ENCODE results near the gene TSPAN10. TPM values are rescaled to one million over a fixed set of nuclear protein-coding genes. Genes with fewer than 3 reads are reported as not detected.

The TSPAN10 gene
- total RNA-seq, 1 donor from 2014 or later = 3.0 TPM

GRCh38 chr17:81666092-81666341 lies 29.0 kb downstream of the TSPAN10 start:
- H3K36me3 Mint-ChIP-seq = peaks cover 3% of the 10 kb centered on the region
- H3K4me1 Mint-ChIP-seq (ENCODE audit: unreplicated experiment) = peaks cover 17% of the 10 kb centered on the region
- TF ChIP-seq, protein P1, sequence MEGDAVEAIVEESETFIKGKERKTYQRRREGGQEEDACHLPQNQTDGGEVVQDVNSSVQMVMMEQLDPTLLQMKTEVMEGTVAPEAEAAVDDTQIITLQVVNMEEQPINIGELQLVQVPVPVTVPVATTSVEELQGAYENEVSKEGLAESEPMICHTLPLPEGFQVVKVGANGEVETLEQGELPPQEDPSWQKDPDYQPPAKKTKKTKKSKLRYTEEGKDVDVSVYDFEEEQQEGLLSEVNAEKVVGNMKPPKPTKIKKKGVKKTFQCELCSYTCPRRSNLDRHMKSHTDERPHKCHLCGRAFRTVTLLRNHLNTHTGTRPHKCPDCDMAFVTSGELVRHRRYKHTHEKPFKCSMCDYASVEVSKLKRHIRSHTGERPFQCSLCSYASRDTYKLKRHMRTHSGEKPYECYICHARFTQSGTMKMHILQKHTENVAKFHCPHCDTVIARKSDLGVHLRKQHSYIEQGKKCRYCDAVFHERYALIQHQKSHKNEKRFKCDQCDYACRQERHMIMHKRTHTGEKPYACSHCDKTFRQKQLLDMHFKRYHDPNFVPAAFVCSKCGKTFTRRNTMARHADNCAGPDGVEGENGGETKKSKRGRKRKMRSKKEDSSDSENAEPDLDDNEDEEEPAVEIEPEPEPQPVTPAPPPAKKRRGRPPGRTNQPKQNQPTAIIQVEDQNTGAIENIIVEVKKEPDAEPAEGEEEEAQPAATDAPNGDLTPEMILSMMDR (conservative IDR thresholded peaks at IDR 0.05) = no peak
- H3K4me3 Mint-ChIP-seq = peak overlapping the region; percentile 96
- DNase-seq (ENCODE audit: extremely low spot score, unreplicated experiment) = no peak
- no peaks in the 10 kb centered on the region for H3K27me3 Mint-ChIP-seq
- peak overlapping the region; percentile 86 for H3K27ac Mint-ChIP-seq
- no peaks in the 10 kb centered on the region for H3K9me3 Mint-ChIP-seq

DNA sequence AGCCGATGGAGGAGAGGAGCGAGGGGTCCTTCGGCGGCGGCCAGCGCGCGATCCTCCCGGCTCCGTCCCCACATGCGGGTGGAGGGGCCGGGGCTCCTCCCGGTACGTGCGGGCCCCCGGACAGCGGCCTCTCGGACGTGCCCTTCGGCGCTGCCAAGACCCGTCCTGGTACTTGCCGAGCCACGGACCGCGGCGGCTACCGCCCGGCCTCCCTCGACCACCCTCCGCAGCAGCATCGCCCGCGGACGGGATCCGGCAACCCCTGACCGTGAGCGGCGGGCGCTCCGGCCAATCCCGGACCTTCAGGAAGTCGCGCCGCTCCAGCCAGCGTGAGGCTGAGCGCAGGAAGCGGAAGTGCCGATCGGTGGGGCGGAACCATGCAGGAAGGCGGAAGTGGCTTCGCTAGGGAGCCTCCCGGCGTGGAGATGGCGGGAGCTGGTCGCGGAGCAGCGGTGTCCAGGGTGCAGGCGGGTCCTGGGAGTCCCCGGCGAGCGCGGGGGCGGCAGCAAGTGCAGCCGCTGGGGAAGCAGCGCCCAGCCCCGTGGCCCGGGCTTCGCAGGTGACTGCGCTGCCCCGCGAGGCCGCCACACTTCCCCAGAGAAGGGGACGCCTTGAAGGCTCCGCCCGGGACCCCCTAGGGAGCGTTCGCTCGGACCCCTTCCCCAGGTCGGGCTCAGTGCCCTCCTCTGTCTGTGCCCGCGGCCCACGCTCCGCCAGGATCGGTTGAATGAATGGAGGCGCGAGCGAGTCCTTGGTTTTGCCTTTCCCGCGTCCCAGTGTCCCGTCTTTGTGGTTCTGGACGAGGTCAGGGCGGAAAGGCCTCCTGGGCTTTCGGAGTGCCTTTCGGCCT lies 29.6 kb downstream of the TSPAN10 start, which contains the start of the genes CCDC137 and OXLD1:
CCDC137 (plus strand) TSS at position 396 of the 850 bp plus-strand sequence; CDS start at position 426, 30 bp downstream.
OXLD1 (minus strand) TSS at position 264 of the 850 bp plus-strand sequence; CDS start at position 236, 28 bp downstream.
- TF ChIP-seq, protein P1 (conservative IDR thresholded peaks at IDR 0.05) = no peak
- no peaks in the 10 kb centered on the region for H3K9me3 Mint-ChIP-seq
- peaks cover 17% of the 10 kb centered on the region for H3K4me1 Mint-ChIP-seq (ENCODE audit: unreplicated experiment)
- no peaks in the 10 kb centered on the region for H3K27me3 Mint-ChIP-seq
- H3K27ac Mint-ChIP-seq = peak within 1 kb of the TSS; percentile 86
- H3K36me3 Mint-ChIP-seq = peaks cover 3% of the 10 kb centered on the region
- H3K4me3 Mint-ChIP-seq = peak within 1 kb of the TSS; percentile 96
- DNase-seq (ENCODE audit: extremely low spot score, unreplicated experiment) = peak; percentile 97

GRCh38 chr17:81667754-81668153 lies 30.8 kb downstream of the TSPAN10 start:
- no peak for DNase-seq (ENCODE audit: extremely low spot score, unreplicated experiment)
- Mint-ChIP-seq H3K4me1 (ENCODE audit: unreplicated experiment) (peaks cover 17% of the 10 kb centered on the region), H3K36me3 (peaks cover 3% of the 10 kb centered on the region), H3K9me3 (no peaks in the 10 kb centered on the region), H3K27me3 (no peaks in the 10 kb centered on the region), H3K27ac (no peak overlapping the region), H3K4me3 (peak overlapping the region; percentile 92)
- TF ChIP-seq, protein P1 (conservative IDR thresholded peaks at IDR 0.05) = no peak

- Mint-ChIP-seq H3K4me1 (ENCODE audit: unreplicated experiment) (peaks cover 18% of the 10 kb centered on the region), H3K9me3 (no peaks in the 10 kb centered on the region), H3K36me3 (peaks cover 3% of the 10 kb centered on the region), H3K27me3 (no peaks in the 10 kb centered on the region), H3K4me3 (no peak overlapping the region), H3K27ac (no peak overlapping the region)
- DNase-seq (ENCODE audit: extremely low spot score, unreplicated experiment) = no peak
- TF ChIP-seq, protein P1 (conservative IDR thresholded peaks at IDR 0.05) = no peak
Observed at GRCh38 chr17:81672504-81672903, 35.5 kb downstream of the TSPAN10 start.

- H3K27me3 Mint-ChIP-seq = no peaks in the 10 kb centered on the region
- TF ChIP-seq, protein P1 (conservative IDR thresholded peaks at IDR 0.05) = no peak
- H3K9me3 Mint-ChIP-seq = no peaks in the 10 kb centered on the region
- H3K4me1 Mint-ChIP-seq (ENCODE audit: unreplicated experiment) = peaks cover 13% of the 10 kb centered on the region
- no peak for DNase-seq (ENCODE audit: extremely low spot score, unreplicated experiment)
- no peak overlapping the region for H3K4me3 Mint-ChIP-seq
- no peak overlapping the region for H3K27ac Mint-ChIP-seq
- peaks cover 3% of the 10 kb centered on the region for H3K36me3 Mint-ChIP-seq
Observed at GRCh38 chr17:81672954-81673353, 36.0 kb downstream of the TSPAN10 start.

All from type B pancreatic cell (in vitro differentiated cells).